ENCODE measurements around the gene ACD. TPM values are rescaled to one million over a fixed set of nuclear protein-coding genes. Genes with fewer than 3 reads are reported as not detected.

Gene ACD
- total and polyA plus RNA-seq, 9 of the 15 experiments (the other 6 are each of a cell fraction or from before 2014, with no cell fraction given) = 4.2 to 47.4 (median 19.2) TPM

- 0 out of 2 replicates have a peak, but pooled peaks cover 4% of the 10 kb centered on the region for H4K20me1 ChIP-seq (replicated peaks; ENCODE audit: control insufficient read depth, insufficient read depth, low read length)
- POLR2A ChIA-PET = interaction anchor here (0.6 to 0.7 kb wide), 2 partner anchors 10 to 23 kb away, joined by 4 read pairs; no protein-coding TSS in a partner anchor
- peaks cover 0 to 4% of the 10 kb centered on the region in 2 experiments; a peak in 2 of 5 replicates for H3K4me1 ChIP-seq (replicated peaks in 1 of 2; ENCODE audit: control insufficient read depth in 2 of 2, insufficient read depth in 2 of 2, low read length in 2 of 2)
- H2AFZ ChIP-seq (ENCODE audit: low read depth, low read length) = no peak overlapping the region
- DNase-seq (ENCODE audit: extremely low read depth in 1 of 4, low spot score in 3 of 4) (no peak), FAIRE-seq (no peak), ATAC-seq (no peak)
- BruUV-seq (replicated peaks) = no TSS peak
- in situ Hi-C loops (cut with MboI) = no loop called here
- no peak overlapping the region for H3K9ac ChIP-seq (ENCODE audit: insufficient read depth in 1 of 2, low read depth in 2 of 2, low read length in 2 of 2)
- H3K4me3 ChIP-seq = no peak overlapping the region
- CTCF ChIA-PET (ENCODE audit: low intra/inter-chr PET ratio) = no interaction called here
- no peaks in the 10 kb centered on the region for H3K9me3 ChIP-seq (replicated peaks; ENCODE audit: control insufficient read depth, insufficient read depth, low read depth, low read length)
- 0 out of 3 replicates have a peak, but pooled peaks cover 4% of the 10 kb centered on the region for H3K79me2 ChIP-seq (ENCODE audit: control insufficient read depth, insufficient read depth, low read length)
- no peaks in the 10 kb centered on the region for H3K36me3 ChIP-seq (ENCODE audit: control insufficient read depth, insufficient read depth, low read length)
- no peak overlapping the region for H3K27ac ChIP-seq (ENCODE audit: extremely low read depth, low read depth, low read length)
- H3K4me2 ChIP-seq (ENCODE audit: insufficient read depth, low read length) = no peak overlapping the region
- intact Hi-C loops (cut with micrococcal nuclease) = no loop called here
- 85% methylated on average over 5 of the region's 5 CpGs for WGBS (ENCODE audit: insufficient coverage, low coverage, missing lambda C conversion rate)
- H3K9me1 ChIP-seq (ENCODE audit: control insufficient read depth, insufficient read depth, low read length) = no peaks in the 10 kb centered on the region
- H3K27me3 ChIP-seq (ENCODE audit: control insufficient read depth in 2 of 2, insufficient read depth in 2 of 2, low read length in 2 of 2) = no peaks in the 10 kb centered on the region
- TF ChIP-seq ZNF134 (CRISPR knock-in tag; conservative IDR thresholded peaks at IDR 0.05) (no peak), PURB (CRISPR knock-in tag; IDR thresholded peaks at IDR 0.05; ENCODE audit: low read depth) (no peak), KLF13 (tag; IDR thresholded peaks at IDR 0.05; ENCODE audit: borderline replicate concordance, low read depth) (no peak), FOXK1 (CRISPR knock-in tag; IDR thresholded peaks at IDR 0.05; ENCODE audit: borderline replicate concordance) (no peak), HDGF (IDR thresholded peaks at IDR 0.05) (no peak), ZNF77 (CRISPR knock-in tag; IDR thresholded peaks at IDR 0.05) (no peak), PBX2 (CRISPR knock-in tag; IDR thresholded peaks at IDR 0.05; ENCODE audit: low read depth) (no peak), PBX2 (tag; conservative IDR thresholded peaks at IDR 0.05; ENCODE audit: low read depth) (no peak), MECOM (CRISPR knock-in tag; IDR thresholded peaks at IDR 0.05) (no peak), MBD1 (CRISPR knock-in tag; IDR thresholded peaks at IDR 0.05) (no peak), ZSCAN29 (IDR thresholded peaks at IDR 0.05) (no peak), CHCHD3 (CRISPR knock-in tag; IDR thresholded peaks at IDR 0.05) (no peak)
These were observed 47.7 kb upstream of the ACD start for GRCh38 chr16:67707790-67708189.

Measured in K562 (cell line).